C4-2B (cell line): ENCODE results near the gene SH3BP5.

Experiments
- CTCF ChIP-seq: fragments of 450-650 bp; conservative IDR thresholded peaks from 2 replicates; pipeline ENCODE4 v1.5.1; 2017; ENCODE audit warnings: mild to moderate bottlenecking
- ZFX ChIP-seq: fragments of 450-650 bp; IDR thresholded peaks from 2 replicates; pipeline ENCODE4 v1.6.1; 2017

- TF ChIP-seq CTCF = no peak
- no peak for TF ChIP-seq ZFX
These were observed 48.8 kb upstream of the SH3BP5 start for GRCh38 chr3:15380980-15381890.
